HFFc6 (cell line): ENCODE measurements around the gene PTPRE. TPM values are rescaled to one million over a fixed set of nuclear protein-coding genes. Genes with fewer than 3 reads are reported as not detected.

Experiments used
- DNase-seq: peaks from one replicate; pipeline ENCODE4 v3.0.0-alpha.2; 2018
- H3K27ac Mint-ChIP-seq: 2 replicates; pipeline ENCODE4 v1.8.0; 2020; ENCODE audit warnings: mild to moderate bottlenecking, mixed read lengths
- H3K27me3 Mint-ChIP-seq: 2 replicates; pipeline ENCODE4 v1.8.0; 2021; ENCODE audit warnings: mild to moderate bottlenecking, moderate library complexity, mixed read lengths; ENCODE audit not compliant: insufficient read depth
- H3K36me3 Mint-ChIP-seq: 2 replicates; pipeline ENCODE4 v1.8.0; 2021; ENCODE audit warnings: low read depth, mixed read lengths
- H3K4me1 Mint-ChIP-seq: 2 replicates; pipeline ENCODE4 v1.8.0; 2020; ENCODE audit warnings: low read depth, mixed read lengths
- H3K4me3 Mint-ChIP-seq: 2 replicates; pipeline ENCODE4 v1.8.0; 2020; ENCODE audit warnings: mild to moderate bottlenecking, moderate library complexity, mixed read lengths
- H3K9me3 Mint-ChIP-seq: 2 replicates; pipeline ENCODE4 v1.8.0; 2020; ENCODE audit warnings: mild to moderate bottlenecking, mixed read lengths
- CTCF ChIP-seq: fragments of 200-600 bp; sonication (generic); IDR thresholded peaks from 2 replicates; pipeline ENCODE4 v1.5.0; 2021; ENCODE audit warnings: antibody characterized with exemption, mild to moderate bottlenecking
- total RNA-seq, 6 experiments: library from RNA; stranded (reverse); fragmentation: NEBNext Ultra II Directional; extraction: Animal tissue kit (Norgen Biotek cat#: 25700); gene quantifications; 2 replicates in 1 of 6; 3 replicates in 5 of 6; pipeline ENCODE4 v1.2.3, GENCODE V29; 2021

PTPRE gene
- total RNA-seq, 6 experiments from 2014 or later, result 0.14 to 0.37 (median 0.15) TPM; not detected in 3

- H3K4me3 Mint-ChIP-seq, result no peak overlapping the region
- DNase-seq, result no peak
- no peaks in the 10 kb centered on the region; the same call in none of the 2 replicates for H3K27me3 Mint-ChIP-seq
- peaks cover 44% of the 10 kb centered on the region for H3K9me3 Mint-ChIP-seq
- H3K36me3 Mint-ChIP-seq, result no peaks in the 10 kb centered on the region
- no peak for TF ChIP-seq CTCF
- no peaks in the 10 kb centered on the region for H3K4me1 Mint-ChIP-seq
- no peak overlapping the region for H3K27ac Mint-ChIP-seq
These were observed 28.3 kb upstream of the PTPRE start for GRCh38 chr10:127878475-127879055.

GRCh38 chr10:127880557-127880956 lies 26.3 kb upstream of the PTPRE start:
- Mint-ChIP-seq H3K27ac (no peak overlapping the region), H3K9me3 (peaks cover 46% of the 10 kb centered on the region), H3K4me3 (no peak overlapping the region), H3K4me1 (no peaks in the 10 kb centered on the region), H3K36me3 (no peaks in the 10 kb centered on the region), H3K27me3 (no peaks in the 10 kb centered on the region; the same call in 1 of the 2 replicates)
- DNase-seq, result no peak
- TF ChIP-seq CTCF, result no peak

GRCh38 chr10:127881262-127881661 lies 25.6 kb upstream of the PTPRE start:
- Mint-ChIP-seq H3K9me3 (peaks cover 52% of the 10 kb centered on the region), H3K27ac (no peak overlapping the region), H3K4me1 (no peaks in the 10 kb centered on the region), H3K27me3 (no peaks in the 10 kb centered on the region; the same call in 1 of the 2 replicates), H3K4me3 (no peak overlapping the region), H3K36me3 (no peaks in the 10 kb centered on the region)
- TF ChIP-seq CTCF, result no peak
- no peak for DNase-seq

- peaks cover 51% of the 10 kb centered on the region for H3K9me3 Mint-ChIP-seq
- no peak overlapping the region for H3K4me3 Mint-ChIP-seq
- no peak for DNase-seq
- no peak for TF ChIP-seq CTCF
- H3K27me3 Mint-ChIP-seq, result no peaks in the 10 kb centered on the region; the same call in 1 of the 2 replicates
- no peaks in the 10 kb centered on the region for H3K4me1 Mint-ChIP-seq
- no peaks in the 10 kb centered on the region for H3K36me3 Mint-ChIP-seq
- no peak overlapping the region for H3K27ac Mint-ChIP-seq
These were observed 24.5 kb upstream of the PTPRE start for GRCh38 chr10:127882391-127882790.

GRCh38 chr10:127882801-127883459 lies 24.0 kb upstream of the PTPRE start:
- TF ChIP-seq CTCF, result no peak
- no peak overlapping the region for H3K27ac Mint-ChIP-seq
- H3K27me3 Mint-ChIP-seq, result no peaks in the 10 kb centered on the region; the same call in 1 of the 2 replicates
- peaks cover 52% of the 10 kb centered on the region for H3K9me3 Mint-ChIP-seq
- no peaks in the 10 kb centered on the region for H3K4me1 Mint-ChIP-seq
- H3K4me3 Mint-ChIP-seq, result no peak overlapping the region
- DNase-seq, result no peak
- no peaks in the 10 kb centered on the region for H3K36me3 Mint-ChIP-seq
